Lower lobe of right lung (tissue), 2 donors: Measurements from ENCODE around the gene GRIK5. TPM values are rescaled to one million over a fixed set of nuclear protein-coding genes. Genes with fewer than 3 reads are reported as not detected.
A peak's percentile ranks its signal among the peaks of the same experiment; 100 is the strongest.

Experiments
- ATAC-seq, 2 donors: fragments of 200-7000 bp; cut with Tn5 transposase; one replicate each; pipeline ENCODE4 v1.9.1; 2020 to 2022; ENCODE audit warnings: mild to moderate bottlenecking in 2 of 2, moderate library complexity in 2 of 2
- DNase-seq: peaks from one replicate; pipeline ENCODE4 v3.0.0-alpha.2; 2020
- H3K27ac ChIP-seq: fragments of 200-600 bp; one replicate; pipeline ENCODE4 v1.8.0; 2022
- H3K27me3 ChIP-seq: fragments of 200-600 bp; one replicate; pipeline ENCODE4 v1.8.0; 2022; ENCODE audit warnings: low read depth
- H3K36me3 ChIP-seq: fragments of 200-600 bp; one replicate; pipeline ENCODE4 v1.8.0; 2022; ENCODE audit warnings: mild to moderate bottlenecking
- H3K4me1 ChIP-seq: fragments of 200-600 bp; one replicate; pipeline ENCODE4 v1.8.0; 2022
- H3K4me3 ChIP-seq: fragments of 200-600 bp; one replicate; pipeline ENCODE4 v1.8.0; 2022; ENCODE audit warnings: mild to moderate bottlenecking
- H3K9me3 ChIP-seq: fragments of 200-600 bp; one replicate; pipeline ENCODE4 v1.8.0; 2022
- CTCF ChIP-seq: fragments of 200-600 bp; IDR thresholded peaks from one replicate; pipeline ENCODE4 v1.8.0; 2022; ENCODE audit warnings: antibody characterized with exemption, mild to moderate bottlenecking
- intact Hi-C: fragments of 100-400 bp; cut with DNase I; formaldehyde crosslinking; loops from one replicate; pipeline ENCODE4 v1.11.0; 2022
- total RNA-seq: library from RNA; stranded (reverse); fragmentation: NEBNext Ultra II Directional; extraction: Animal tissue kit (Norgen Biotek cat#: 25700); gene quantifications from one replicate; pipeline ENCODE4 v1.2.1, GENCODE V29; 2021
- donor health status: DM: no; HTN: yes; CAD: no; lungs with severe emphysema.

Gene GRIK5
- total RNA-seq, 1 donor from 2014 or later, result 0.41 TPM

GRCh38 chr19:42074513-42075363 lies 4.7 kb upstream of the GRIK5 start:
- ATAC-seq (no peak), DNase-seq (no peak)
- no peak for TF ChIP-seq CTCF
- Histone ChIP-seq H3K36me3 (peaks cover 14% of the 10 kb centered on the region), H3K27ac (peak overlapping the region; percentile 97), H3K9me3 (no peaks in the 10 kb centered on the region), H3K4me1 (peaks cover 17% of the 10 kb centered on the region), H3K4me3 (peak overlapping the region; percentile 79), H3K27me3 (peaks cover 8% of the 10 kb centered on the region)
- intact Hi-C loops, result no loop called here

DNA sequence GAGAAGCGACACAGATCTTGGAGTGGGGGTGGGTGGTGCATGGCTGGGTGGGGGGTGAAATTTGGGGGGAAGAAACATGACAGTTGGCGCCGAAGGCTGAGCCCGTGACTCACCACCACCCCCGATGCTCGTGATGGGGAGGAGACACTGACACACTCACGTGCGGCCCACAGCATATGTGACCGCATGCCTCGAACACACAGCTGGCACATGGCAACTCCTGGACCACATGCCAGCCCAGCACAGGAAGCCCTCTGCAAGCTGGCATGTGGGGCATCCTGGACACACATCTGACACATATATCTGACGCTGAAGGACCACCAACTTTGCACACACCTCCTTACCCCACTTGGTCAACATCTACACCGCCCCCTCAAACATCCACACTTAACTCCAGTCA lies 1.2 kb upstream of the GRIK5 start:
- intact Hi-C loops, result no loop called here
- no peaks in the 10 kb centered on the region for H3K4me1 ChIP-seq
- no peak overlapping the region for H3K4me3 ChIP-seq
- DNase-seq, result no peak
- H3K27ac ChIP-seq, result no peak overlapping the region
- no peak for TF ChIP-seq CTCF
- no peaks in the 10 kb centered on the region for H3K9me3 ChIP-seq
- ATAC-seq, result no peak
- H3K36me3 ChIP-seq, result no peaks in the 10 kb centered on the region
- peaks cover 33% of the 10 kb centered on the region for H3K27me3 ChIP-seq

- Histone ChIP-seq H3K27ac (no peak overlapping the region), H3K9me3 (no peaks in the 10 kb centered on the region), H3K36me3 (no peaks in the 10 kb centered on the region), H3K27me3 (peaks cover 43% of the 10 kb centered on the region), H3K4me3 (no peak overlapping the region), H3K4me1 (no peaks in the 10 kb centered on the region)
- no peak for DNase-seq
- no peak for ATAC-seq
- intact Hi-C loops, result no loop called here
- no peak for TF ChIP-seq CTCF
These were observed 1.0 kb downstream of the GRIK5 start for GRCh38 chr19:42068756-42069571.

DNA sequence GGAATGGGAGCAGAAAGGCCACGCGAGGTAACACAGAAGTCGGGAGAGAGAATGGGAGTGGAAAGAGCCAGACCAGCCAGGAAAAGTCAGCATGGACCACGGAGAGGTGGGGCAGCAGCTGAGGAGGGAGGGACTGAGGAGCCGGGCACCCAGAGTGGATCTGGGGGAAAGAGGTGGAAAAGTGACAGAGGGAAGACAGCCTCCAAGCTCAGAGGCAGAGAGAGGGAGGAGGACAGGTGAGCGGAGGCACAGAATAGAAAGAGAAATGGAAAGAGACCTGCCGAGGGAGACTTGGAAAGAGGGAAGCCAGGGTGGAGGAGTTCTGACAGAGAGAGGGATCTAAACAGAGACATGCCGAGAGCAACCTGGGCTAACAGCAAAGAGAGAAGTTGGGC lies 1.6 kb downstream of the GRIK5 start:
- DNase-seq (no peak), ATAC-seq (no peak)
- Histone ChIP-seq H3K9me3 (no peaks in the 10 kb centered on the region), H3K4me3 (no peak overlapping the region), H3K27me3 (peaks cover 43% of the 10 kb centered on the region), H3K27ac (no peak overlapping the region), H3K4me1 (no peaks in the 10 kb centered on the region), H3K36me3 (no peaks in the 10 kb centered on the region)
- no peak for TF ChIP-seq CTCF
- intact Hi-C loops, result no loop called here

DNA sequence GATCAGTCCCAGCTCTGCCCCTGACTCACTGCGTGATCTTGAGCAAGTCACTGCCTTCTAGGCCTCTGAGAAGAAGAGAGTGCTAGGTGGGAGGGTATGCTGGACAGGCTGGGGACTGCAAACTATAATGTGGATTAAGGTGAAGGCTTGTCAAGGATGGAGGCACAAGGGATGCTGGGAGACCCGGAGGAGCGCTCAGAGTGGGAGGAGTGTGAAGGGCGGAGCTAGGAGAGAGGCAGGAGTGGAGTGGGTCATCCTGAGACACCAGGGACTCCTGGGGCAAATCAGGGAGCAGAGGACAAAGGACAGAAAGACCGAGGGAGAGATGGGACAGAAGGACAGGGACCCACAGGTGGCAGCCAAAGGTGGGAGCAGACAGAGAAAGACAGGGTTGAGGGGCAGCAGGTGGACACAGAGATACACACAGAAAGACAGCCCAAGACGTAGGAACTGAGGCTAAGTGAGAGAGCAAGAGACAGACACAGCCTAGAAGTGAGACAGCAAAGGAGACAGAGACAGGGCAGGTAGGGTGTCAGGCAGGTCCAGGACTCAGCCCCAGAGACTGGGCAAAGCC lies 2.6 kb downstream of the GRIK5 start:
- no peak for TF ChIP-seq CTCF
- Histone ChIP-seq H3K9me3 (no peaks in the 10 kb centered on the region), H3K4me1 (no peaks in the 10 kb centered on the region), H3K27ac (no peak overlapping the region), H3K4me3 (no peak overlapping the region), H3K36me3 (no peaks in the 10 kb centered on the region), H3K27me3 (peaks cover 43% of the 10 kb centered on the region)
- DNase-seq (no peak), ATAC-seq (no peak)
- intact Hi-C loops, result no loop called here
